ENCODE measurements around the gene PAX6. TPM values are rescaled to one million over a fixed set of nuclear protein-coding genes. Genes with fewer than 3 reads are reported as not detected.

The PAX6 gene
- total RNA-seq, 2 experiments from 2014 or later, result not detected

- CTCF ChIA-PET (ENCODE audit: unreplicated experiment), result interaction anchor here (0.6 kb wide), 1 partner anchor 621 kb away, joined by 3 read pairs; no protein-coding TSS in a partner anchor
- BruUV-seq (replicated peaks), result no TSS peak
Observed at GRCh38 chr11:31802000-31802551, 9.0 kb downstream of the PAX6 start.

DNA sequence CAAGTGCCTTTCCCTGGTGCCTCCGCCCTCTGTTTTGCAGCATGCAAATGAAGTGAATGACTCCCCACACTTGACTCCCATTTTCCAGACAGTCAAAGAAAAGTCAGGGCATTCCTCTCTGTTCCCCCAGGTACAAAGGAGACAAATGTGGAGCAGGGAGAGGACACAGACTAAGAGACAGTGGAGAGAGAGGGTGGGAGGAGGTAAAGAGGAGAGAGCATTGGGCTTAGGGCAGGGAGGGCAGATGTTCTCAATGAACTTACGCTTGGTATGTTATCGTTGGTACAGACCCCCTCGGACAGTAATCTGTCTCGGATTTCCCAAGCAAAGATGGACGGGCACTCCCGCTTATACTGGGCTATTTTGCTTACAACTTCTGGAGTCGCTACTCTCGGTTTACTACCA, 9.8 kb downstream of the PAX6 start:
- intact Hi-C loops (cut with micrococcal nuclease; ENCODE audit: unreplicated experiment), result no loop called here

More at GRCh38 chr11:31802000-31802551, 9.0 kb downstream of the PAX6 start:
- Histone ChIP-seq H3K27ac (ENCODE audit: low read depth, low read length, poor library complexity, severe bottlenecking) (no peak overlapping the region), H3K9me2 (ENCODE audit: insufficient read depth, low read length) (no peaks in the 10 kb centered on the region), H3K4me2 (ENCODE audit: low read length) (no peak overlapping the region), H2AFZ (ENCODE audit: low read length) (no peak overlapping the region), H3K4me3 (ENCODE audit: low read depth, low read length, poor library complexity, severe bottlenecking) (no peak overlapping the region), H3K79me2 (ENCODE audit: insufficient read depth, low read depth, low read length) (no peaks in the 10 kb centered on the region), H3K36me3 (ENCODE audit: insufficient read depth, low read length) (no peaks in the 10 kb centered on the region), H4K20me1 (ENCODE audit: insufficient read depth, low read length) (no peaks in the 10 kb centered on the region), H3K4me1 (ENCODE audit: insufficient read depth, low read length, poor library complexity, severe bottlenecking) (no peaks in the 10 kb centered on the region), H3K9me3 (ENCODE audit: low read length) (no peaks in the 10 kb centered on the region)
- POLR2A ChIA-PET, result interaction anchor here (0.7 kb wide), 1 partner anchor 20 kb away, joined by 3 read pairs; no protein-coding TSS in a partner anchor
- TF ChIP-seq CTCF (conservative IDR thresholded peaks at IDR 0.05; ENCODE audit: low read length), result no peak
- TF ChIP-seq EZH2phosphoT487 (IDR thresholded peaks at IDR 0.05; ENCODE audit: borderline replicate concordance, low read depth, low read length), result no peak
- intact Hi-C loops (cut with micrococcal nuclease; ENCODE audit: unreplicated experiment), result no loop called here
- no peak for DNase-seq (ENCODE audit: low spot score)

More for the DNA sequence above, 9.8 kb downstream of the PAX6 start:
- Histone ChIP-seq H3K4me2 (ENCODE audit: low read length) (no peak overlapping the region), H2AFZ (ENCODE audit: low read length) (no peak overlapping the region), H3K36me3 (ENCODE audit: insufficient read depth, low read length) (no peaks in the 10 kb centered on the region), H3K4me1 (ENCODE audit: insufficient read depth, low read length, poor library complexity, severe bottlenecking) (no peaks in the 10 kb centered on the region), H3K79me2 (ENCODE audit: insufficient read depth, low read depth, low read length) (no peaks in the 10 kb centered on the region), H3K9me3 (ENCODE audit: low read length) (no peaks in the 10 kb centered on the region), H3K9me2 (ENCODE audit: insufficient read depth, low read length) (no peaks in the 10 kb centered on the region), H4K20me1 (ENCODE audit: insufficient read depth, low read length) (no peaks in the 10 kb centered on the region), H3K4me3 (ENCODE audit: low read depth, low read length, poor library complexity, severe bottlenecking) (no peak overlapping the region), H3K27ac (ENCODE audit: low read depth, low read length, poor library complexity, severe bottlenecking) (no peak overlapping the region)
- no peak for TF ChIP-seq CTCF (conservative IDR thresholded peaks at IDR 0.05; ENCODE audit: low read length)
- TF ChIP-seq EZH2phosphoT487 (IDR thresholded peaks at IDR 0.05; ENCODE audit: borderline replicate concordance, low read depth, low read length), result no peak
- no TSS peak for BruUV-seq (replicated peaks)
- DNase-seq (ENCODE audit: low spot score), result no peak
- ChIA-PET POLR2A (interaction anchor here (0.7 kb wide), 1 partner anchor 19 kb away, joined by 3 read pairs; no protein-coding TSS in a partner anchor), CTCF (ENCODE audit: unreplicated experiment) (no interaction called here)

Measured in OCI-LY7 (cell line).